ENCODE measurements around the gene ALPL.

GRCh38 chr1:21624571-21625389, 115.6 kb downstream of the ALPL start:
- TF ChIP-seq CTCF (conservative IDR thresholded peaks at IDR 0.05) (no peak), EZH2 (IDR thresholded peaks at IDR 0.05; ENCODE audit: low read depth) (no peak)
